ENCODE data around the gene PEX11B.

The PEX11B gene

GRCh38 chr1:145918144-145918991, at the start of gene PEX11B:
Gene PEX11B, minus strand, starts transcription at chr1:145918717. Its CDS starts 29 bp downstream, at chr1:145918688.
- DNase-seq, result peak; percentile 71

GRCh38 chr1:145967288-145967687, 48.8 kb upstream of the PEX11B start:
- no peak for DNase-seq

GRCh38 chr1:145965119-145965744, 46.7 kb upstream of the PEX11B start:
- no peak for DNase-seq

- DNase-seq, result peak; percentile 81
Measured at GRCh38 chr1:145964328-145965118, 46.0 kb upstream of the PEX11B start, which contains the start of the genes ANKRD34A and POLR3GL. Gene ANKRD34A, minus strand, starts transcription at chr1:145964575. Its CDS starts 2,816 bp downstream, at chr1:145961759. Gene POLR3GL, plus strand, starts transcription at chr1:145964690. Its CDS starts 10,176 bp downstream, at chr1:145974866.

GRCh38 chr1:145963265-145964019, 44.9 kb upstream of the PEX11B start:
- peak; percentile 9 for DNase-seq

- no peak for DNase-seq
Measured at GRCh38 chr1:145962157-145963102, 43.9 kb upstream of the PEX11B start.

- no peak for DNase-seq
Measured at GRCh38 chr1:145961425-145962156, 43.1 kb upstream of the PEX11B start.

GRCh38 chr1:145961109-145961424, 42.5 kb upstream of the PEX11B start:
- DNase-seq, result no peak

GRCh38 chr1:145960468-145961108, 42.1 kb upstream of the PEX11B start:
- DNase-seq, result no peak

- DNase-seq, result no peak
Measured at GRCh38 chr1:145959957-145960467, 41.5 kb upstream of the PEX11B start.

- DNase-seq, result no peak
Measured at GRCh38 chr1:145959333-145959732, 40.8 kb upstream of the PEX11B start.

GRCh38 chr1:145958734-145959133, 40.2 kb upstream of the PEX11B start:
- no peak for DNase-seq

- peak; percentile 96 for DNase-seq
Measured at GRCh38 chr1:145957443-145958319, 39.2 kb upstream of the PEX11B start, which contains the start of gene LIX1L. Gene LIX1L, minus strand, starts transcription at chr1:145958017. Its CDS starts 90 bp downstream, at chr1:145957927.

- no peak for DNase-seq
Measured at GRCh38 chr1:145956781-145957442, 38.4 kb upstream of the PEX11B start.

GRCh38 chr1:145956361-145956760, 37.8 kb upstream of the PEX11B start:
- no peak for DNase-seq

- DNase-seq, result no peak
Measured at GRCh38 chr1:145955436-145955835, 36.9 kb upstream of the PEX11B start.

- no peak for DNase-seq
Measured at GRCh38 chr1:145953861-145954260, 35.3 kb upstream of the PEX11B start.

GRCh38 chr1:145952903-145953302, 34.4 kb upstream of the PEX11B start:
- DNase-seq, result no peak

Measured in DMS 273 treated with DMSO at 0.1 percent for 48 hours (cell line).